ENCODE results near the gene SLC38A11. TPM values are rescaled to one million over a fixed set of nuclear protein-coding genes. Genes with fewer than 3 reads are reported as not detected.

The SLC38A11 gene
- total RNA-seq, 4 donors from 2014 or later, result 2.4 to 12.0 (median 3.3) TPM; not detected in 1

DNA sequence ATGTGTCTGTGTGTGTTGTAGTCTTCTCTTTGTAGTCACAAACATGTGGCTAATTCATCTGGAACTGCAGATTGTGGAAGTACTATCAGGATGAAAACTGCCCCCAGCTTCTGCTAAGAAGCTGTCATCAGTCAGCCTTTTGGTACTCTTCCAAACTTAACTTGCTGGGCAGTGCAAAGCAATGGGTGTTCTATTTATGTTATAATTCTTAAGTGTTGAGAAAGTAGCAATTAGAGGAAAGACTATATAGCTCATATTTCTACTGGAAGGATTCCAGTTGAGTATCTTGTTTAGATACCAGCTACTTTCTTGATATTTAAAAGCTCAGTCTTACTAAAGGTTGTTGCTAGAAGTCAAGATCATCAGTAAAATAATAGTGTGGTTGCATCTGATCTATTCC is 52.1 kb downstream of the SLC38A11 start:
- H3K4me3 ChIP-seq, result no peak overlapping the region
- in situ Hi-C loops (cut with MboI; ENCODE audit: low pct_ligation_motif_present in 1 of 4, low pct_unique_long_range_greater_than_20kb in 1 of 4, low sequenced_read_pairs in 3 of 4) (loop anchor here in 2 of 4 donors (10.0 to 25.0 kb wide), 2 partner anchors 166 to 168 kb away; no protein-coding TSS in a partner anchor), intact Hi-C loops (cut with DNase I; ENCODE audit: low total_unique reads) (no loop called here)
- no peaks in the 10 kb centered on the region for H3K4me1 ChIP-seq
- H3K27ac ChIP-seq, result no peak overlapping the region
- DNase-seq, result no peak
- H3K36me3 ChIP-seq, result no peaks in the 10 kb centered on the region
- H3K9me3 ChIP-seq, result no peaks in the 10 kb centered on the region
- no peaks in the 10 kb centered on the region for H3K27me3 ChIP-seq
- TF ChIP-seq EP300 (IDR thresholded peaks at IDR 0.05; ENCODE audit: low read depth), result no peak
- no peak for TF ChIP-seq POLR2AphosphoS5 (IDR thresholded peaks at IDR 0.05)
- TF ChIP-seq, protein P1, sequence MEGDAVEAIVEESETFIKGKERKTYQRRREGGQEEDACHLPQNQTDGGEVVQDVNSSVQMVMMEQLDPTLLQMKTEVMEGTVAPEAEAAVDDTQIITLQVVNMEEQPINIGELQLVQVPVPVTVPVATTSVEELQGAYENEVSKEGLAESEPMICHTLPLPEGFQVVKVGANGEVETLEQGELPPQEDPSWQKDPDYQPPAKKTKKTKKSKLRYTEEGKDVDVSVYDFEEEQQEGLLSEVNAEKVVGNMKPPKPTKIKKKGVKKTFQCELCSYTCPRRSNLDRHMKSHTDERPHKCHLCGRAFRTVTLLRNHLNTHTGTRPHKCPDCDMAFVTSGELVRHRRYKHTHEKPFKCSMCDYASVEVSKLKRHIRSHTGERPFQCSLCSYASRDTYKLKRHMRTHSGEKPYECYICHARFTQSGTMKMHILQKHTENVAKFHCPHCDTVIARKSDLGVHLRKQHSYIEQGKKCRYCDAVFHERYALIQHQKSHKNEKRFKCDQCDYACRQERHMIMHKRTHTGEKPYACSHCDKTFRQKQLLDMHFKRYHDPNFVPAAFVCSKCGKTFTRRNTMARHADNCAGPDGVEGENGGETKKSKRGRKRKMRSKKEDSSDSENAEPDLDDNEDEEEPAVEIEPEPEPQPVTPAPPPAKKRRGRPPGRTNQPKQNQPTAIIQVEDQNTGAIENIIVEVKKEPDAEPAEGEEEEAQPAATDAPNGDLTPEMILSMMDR (IDR thresholded peaks at IDR 0.05), result no peak
- TF ChIP-seq POLR2A (IDR thresholded peaks at IDR 0.05), result no peak

DNA sequence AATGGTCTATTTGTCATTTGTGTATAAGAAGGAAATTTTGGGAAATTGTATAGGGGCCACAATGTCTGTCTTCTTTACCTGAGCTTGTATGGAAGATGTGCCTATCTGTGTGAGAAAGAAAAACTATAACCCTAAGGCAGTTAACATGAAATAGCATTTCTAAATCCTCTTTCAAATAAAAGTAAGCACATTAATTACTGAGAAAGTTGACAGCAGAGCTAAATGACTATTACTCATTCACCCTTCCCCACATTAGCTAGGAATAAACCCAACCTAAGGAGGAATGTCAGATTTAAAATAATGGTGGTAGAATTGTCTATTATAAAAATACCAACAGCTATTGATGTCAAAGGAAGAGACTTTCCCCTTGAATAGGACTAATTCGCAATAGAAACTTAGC is 56.2 kb downstream of the SLC38A11 start:
- in situ Hi-C loops (cut with MboI; ENCODE audit: low pct_ligation_motif_present in 1 of 4, low pct_unique_long_range_greater_than_20kb in 1 of 4, low sequenced_read_pairs in 3 of 4), result no loop called here
- Histone ChIP-seq H3K36me3 (no peaks in the 10 kb centered on the region), H3K4me3 (no peak overlapping the region), H3K4me1 (no peaks in the 10 kb centered on the region), H3K9me3 (no peaks in the 10 kb centered on the region), H3K27ac (no peak overlapping the region), H3K27me3 (no peaks in the 10 kb centered on the region)
- WGBS, 2 donors (ENCODE audit: low coverage in 1 of 2), result 87 to 91% methylated on average over 1 of the region's 1 CpG
- no peak for DNase-seq
- TF ChIP-seq, protein P1 (IDR thresholded peaks at IDR 0.05), result no peak
- no peak for TF ChIP-seq POLR2A (IDR thresholded peaks at IDR 0.05)
- TF ChIP-seq POLR2AphosphoS5 (IDR thresholded peaks at IDR 0.05), result no peak
- no peak for TF ChIP-seq EP300 (IDR thresholded peaks at IDR 0.05; ENCODE audit: low read depth)
- intact Hi-C loops (cut with DNase I; ENCODE audit: low total_unique reads), result no loop called here

DNA sequence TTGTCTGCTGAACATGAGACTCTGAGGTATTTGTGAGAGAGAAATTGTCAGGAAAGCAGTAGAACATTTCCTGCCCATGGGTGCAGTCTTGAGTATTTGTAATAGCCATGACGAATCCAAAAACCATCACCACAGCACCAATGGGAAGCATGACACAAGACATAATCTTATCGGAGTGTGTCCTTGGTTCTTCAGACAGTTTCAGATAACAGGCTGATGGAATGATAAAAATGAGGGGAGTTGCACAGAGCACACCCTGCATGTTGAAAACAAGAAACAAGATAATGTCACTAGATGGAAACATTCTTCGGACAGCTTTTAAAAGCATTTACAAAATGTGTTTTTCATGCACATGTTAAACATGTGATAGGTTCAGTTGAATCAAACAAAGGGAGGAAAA is 56.9 kb downstream of the SLC38A11 start:
- in situ Hi-C loops (cut with MboI; ENCODE audit: low pct_ligation_motif_present in 1 of 4, low pct_unique_long_range_greater_than_20kb in 1 of 4, low sequenced_read_pairs in 3 of 4) (no loop called here), intact Hi-C loops (cut with DNase I; ENCODE audit: low total_unique reads) (no loop called here)
- WGBS, 2 donors (ENCODE audit: low coverage in 1 of 2), result 76 to 83% methylated on average over 3 of the region's 3 CpGs
- no peak for DNase-seq
- TF ChIP-seq POLR2A (IDR thresholded peaks at IDR 0.05) (no peak), POLR2AphosphoS5 (IDR thresholded peaks at IDR 0.05) (no peak), EP300 (IDR thresholded peaks at IDR 0.05; ENCODE audit: low read depth) (no peak)
- TF ChIP-seq, protein P1 (IDR thresholded peaks at IDR 0.05), result no peak
- no peak overlapping the region for H3K4me3 ChIP-seq
- no peaks in the 10 kb centered on the region for H3K27me3 ChIP-seq
- H3K9me3 ChIP-seq, result no peaks in the 10 kb centered on the region
- no peak overlapping the region for H3K27ac ChIP-seq
- H3K4me1 ChIP-seq, result no peaks in the 10 kb centered on the region
- H3K36me3 ChIP-seq, result no peaks in the 10 kb centered on the region

DNA sequence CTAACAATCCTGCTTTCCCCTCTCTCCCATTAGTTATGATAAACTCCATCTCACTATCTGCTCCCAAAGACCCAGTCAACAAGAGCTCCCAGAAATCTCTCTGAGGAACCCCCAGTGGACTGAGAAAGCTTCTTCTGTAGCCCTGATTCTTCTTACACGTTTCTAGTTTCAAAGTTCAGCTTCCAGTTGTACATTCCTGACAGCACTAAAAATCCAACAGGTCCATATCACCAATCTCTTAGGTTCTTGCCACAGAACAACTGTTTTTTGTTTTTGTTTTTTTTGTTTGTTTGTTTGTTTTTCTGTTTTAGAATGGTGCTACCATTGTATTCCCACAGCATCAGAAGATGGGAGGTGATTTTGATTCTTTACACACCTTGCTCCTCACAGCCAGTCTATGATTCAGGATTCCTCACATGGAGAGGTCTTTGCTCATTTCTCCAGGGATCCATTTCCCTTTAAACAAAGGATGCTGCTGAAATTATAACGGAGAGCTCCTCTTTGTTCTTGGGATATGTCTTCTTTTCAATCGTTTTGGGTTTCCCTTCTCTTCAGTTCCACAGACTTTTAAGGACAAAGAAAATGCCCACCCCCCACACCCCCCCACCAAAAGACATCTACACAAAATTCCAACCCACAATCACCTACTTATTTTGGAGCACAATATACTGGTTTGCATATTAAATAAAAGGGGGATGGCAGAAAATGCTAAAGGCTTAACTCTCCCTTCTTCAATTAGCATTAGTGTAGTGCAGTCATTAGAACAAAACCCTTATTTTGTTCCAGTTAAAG is 57.7 kb downstream of the SLC38A11 start:
- no peaks in the 10 kb centered on the region for H3K27me3 ChIP-seq
- H3K9me3 ChIP-seq, result no peaks in the 10 kb centered on the region
- TF ChIP-seq POLR2A (IDR thresholded peaks at IDR 0.05) (no peak), POLR2AphosphoS5 (IDR thresholded peaks at IDR 0.05) (no peak), EP300 (IDR thresholded peaks at IDR 0.05; ENCODE audit: low read depth) (no peak)
- TF ChIP-seq, protein P1 (IDR thresholded peaks at IDR 0.05), result no peak
- DNase-seq, result no peak
- intact Hi-C loops (cut with DNase I; ENCODE audit: low total_unique reads), result no loop called here
- 65 to 75% methylated on average over 3 of the region's 3 CpGs for WGBS, 2 donors (ENCODE audit: low coverage in 1 of 2)
- H3K27ac ChIP-seq, result no peak overlapping the region
- in situ Hi-C loops (cut with MboI; ENCODE audit: low pct_ligation_motif_present in 1 of 4, low pct_unique_long_range_greater_than_20kb in 1 of 4, low sequenced_read_pairs in 3 of 4), result no loop called here
- no peak overlapping the region for H3K4me3 ChIP-seq
- H3K36me3 ChIP-seq, result no peaks in the 10 kb centered on the region
- H3K4me1 ChIP-seq, result no peaks in the 10 kb centered on the region
